GM23338 (cell line): Measurements from ENCODE around the gene MKI67. TPM values are rescaled to one million over a fixed set of nuclear protein-coding genes. Genes with fewer than 3 reads are reported as not detected.
A peak's percentile ranks its signal among the peaks of the same experiment; 100 is the strongest.

Experiments used
- ATAC-seq: fragments of 200-7000 bp; cut with Tn5 transposase; 3 replicates; pipeline ENCODE4 v1.9.1; 2020
- DNase-seq: peaks from one replicate; pipeline ENCODE4 v3.0.0-alpha.2; 2015; ENCODE audit warnings: low spot score
- H2AFZ ChIP-seq: fragments of 200-600 bp; sonication (generic); 2 replicates; pipeline ENCODE4 v1.8.0; 2016; ENCODE audit warnings: antibody characterized with exemption, mild to moderate bottlenecking, moderate library complexity
- H3F3A ChIP-seq: fragments of 200-600 bp; sonication (generic); replicated peaks from 2 replicates; pipeline ENCODE4 v1.8.0; 2017; ENCODE audit warnings: antibody characterized with exemption, mixed run types, low read depth
- H3K27ac ChIP-seq: fragments of 200-600 bp; sonication (generic); 2 replicates; pipeline ENCODE4 v1.6.1; 2016; ENCODE audit warnings: low read depth
- H3K27me3 ChIP-seq: fragments of 200-600 bp; sonication (generic); 2 replicates; pipeline ENCODE4 v1.8.0; 2016; ENCODE audit warnings: mild to moderate bottlenecking, mixed run types, moderate library complexity; ENCODE audit not compliant: insufficient read depth
- H3K36me3 ChIP-seq: fragments of 200-600 bp; sonication (generic); 2 replicates; pipeline ENCODE4 v1.8.0; 2016; ENCODE audit warnings: mild to moderate bottlenecking; ENCODE audit not compliant: insufficient read depth
- H3K4me1 ChIP-seq: fragments of 200-600 bp; sonication (generic); 2 replicates; pipeline ENCODE4 v1.8.0; 2016; ENCODE audit warnings: mild to moderate bottlenecking, moderate library complexity; ENCODE audit not compliant: insufficient read depth
- H3K4me2 ChIP-seq: fragments of 200-600 bp; sonication (generic); 2 replicates; pipeline ENCODE4 v1.7.1; 2017; ENCODE audit warnings: mixed run types
- H3K4me3 ChIP-seq: fragments of 200-600 bp; sonication (generic); 2 replicates; pipeline ENCODE4 v1.6.1; 2016; ENCODE audit warnings: mixed run types
- H3K79me2 ChIP-seq: fragments of 200-600 bp; sonication (generic); replicated peaks from 2 replicates; pipeline ENCODE4 v1.8.0; 2017; ENCODE audit warnings: mild to moderate bottlenecking; ENCODE audit not compliant: insufficient read depth
- H3K9me2 ChIP-seq: fragments of 200-600 bp; sonication (generic); 2 replicates; pipeline ENCODE4 v1.8.0; 2017; ENCODE audit not compliant: insufficient read depth
- H4K20me1 ChIP-seq: fragments of 200-600 bp; sonication (generic); replicated peaks from 2 replicates; pipeline ENCODE4 v1.8.0; 2017; ENCODE audit warnings: mild to moderate bottlenecking; ENCODE audit not compliant: insufficient read depth
- H3K27ac Mint-ChIP-seq: 2 replicates; pipeline ENCODE4 v1.8.0; 2020; ENCODE audit warnings: inconsistent platforms, mild to moderate bottlenecking, moderate library complexity, mixed read lengths
- H3K27me3 Mint-ChIP-seq: 3 replicates; pipeline ENCODE4 v1.8.0; 2022; ENCODE audit warnings: low read depth, mild to moderate bottlenecking, moderate library complexity, mixed read lengths, inconsistent platforms; ENCODE audit not compliant: insufficient read depth, poor library complexity
- H3K36me3 Mint-ChIP-seq: 3 replicates; pipeline ENCODE4 v1.8.0; 2021; ENCODE audit warnings: low read depth, mild to moderate bottlenecking, inconsistent platforms, moderate library complexity, mixed read lengths
- H3K4me1 Mint-ChIP-seq: 3 replicates; pipeline ENCODE4 v1.8.0; 2020; ENCODE audit warnings: mild to moderate bottlenecking, inconsistent platforms, mixed read lengths
- H3K4me3 Mint-ChIP-seq: 3 replicates; pipeline ENCODE4 v1.8.0; 2021; ENCODE audit warnings: moderate library complexity, mild to moderate bottlenecking, inconsistent platforms, mixed read lengths
- H3K9me3 Mint-ChIP-seq: 3 replicates; pipeline ENCODE4 v1.8.0; 2020; ENCODE audit warnings: moderate library complexity, mild to moderate bottlenecking, inconsistent platforms, mixed read lengths
- CREB1 ChIP-seq: fragments of 250-450 bp; sonication (Bioruptor Pico); IDR thresholded peaks from 2 replicates; pipeline ENCODE4 v1.5.0; 2020; ENCODE audit warnings: low read depth, mild to moderate bottlenecking, moderate library complexity
- EZH2 ChIP-seq: fragments of 200-600 bp; sonication (generic); IDR thresholded peaks from one replicate; pipeline ENCODE4 v1.8.0; 2017; ENCODE audit warnings: antibody characterized with exemption, mild to moderate bottlenecking, low read depth; ENCODE audit not compliant: unreplicated experiment
- EZH2phosphoT487 ChIP-seq: fragments of 200-600 bp; sonication (generic); IDR thresholded peaks from one replicate; pipeline ENCODE4 v1.8.1; 2018; ENCODE audit warnings: antibody characterized with exemption; ENCODE audit not compliant: unreplicated experiment
- NANOG ChIP-seq: IDR thresholded peaks from 2 replicates; pipeline ENCODE4 v1.6.1; 2016; ENCODE audit warnings: antibody characterized with exemption, borderline replicate concordance
- POLR2AphosphoS5 ChIP-seq: IDR thresholded peaks from 2 replicates; pipeline ENCODE4 v1.6.1; 2016; ENCODE audit warnings: antibody characterized with exemption, low read depth
- polyA plus RNA-seq: library from polyadenylated mRNA; unstranded; fragments of >200 nt; fragmentation: Nextera tagmentation; extraction: Ambion mirVana; gene quantifications from 2 replicates; pipeline ENCODE4 v1.2.1, GENCODE V29; 2016
- total RNA-seq: library from RNA; depleted of rRNA; stranded (reverse); fragments of >200 nt; shearing (Covaris generic); gene quantifications from 2 replicates; pipeline ENCODE4 v1.2.3, GENCODE V29; 2014
- TF ChIP-seq, protein P1 (sequence below): fragments of 250-450 bp; sonication (Bioruptor Pico); IDR thresholded peaks from 2 replicates; pipeline ENCODE4 v1.5.0; 2020; ENCODE audit warnings: mild to moderate bottlenecking, moderate library complexity
- TF ChIP-seq, protein P2 (sequence below), 2 experiments: fragments of 200-600 bp in 1 of 2; sonication (generic) in 1 of 2; conservative IDR thresholded peaks; 2 replicates each; pipeline versions ENCODE4 v1.5.1 to v1.6.1; 2016 to 2017; ENCODE audit warnings: antibody characterized with exemption in 2 of 2, low read depth in 2 of 2, mild to moderate bottlenecking in 2 of 2, moderate library complexity in 1 of 2

Gene MKI67
- total and polyA plus RNA-seq, 2 experiments from 2014 or later = 58.0 to 103 TPM

DNA sequence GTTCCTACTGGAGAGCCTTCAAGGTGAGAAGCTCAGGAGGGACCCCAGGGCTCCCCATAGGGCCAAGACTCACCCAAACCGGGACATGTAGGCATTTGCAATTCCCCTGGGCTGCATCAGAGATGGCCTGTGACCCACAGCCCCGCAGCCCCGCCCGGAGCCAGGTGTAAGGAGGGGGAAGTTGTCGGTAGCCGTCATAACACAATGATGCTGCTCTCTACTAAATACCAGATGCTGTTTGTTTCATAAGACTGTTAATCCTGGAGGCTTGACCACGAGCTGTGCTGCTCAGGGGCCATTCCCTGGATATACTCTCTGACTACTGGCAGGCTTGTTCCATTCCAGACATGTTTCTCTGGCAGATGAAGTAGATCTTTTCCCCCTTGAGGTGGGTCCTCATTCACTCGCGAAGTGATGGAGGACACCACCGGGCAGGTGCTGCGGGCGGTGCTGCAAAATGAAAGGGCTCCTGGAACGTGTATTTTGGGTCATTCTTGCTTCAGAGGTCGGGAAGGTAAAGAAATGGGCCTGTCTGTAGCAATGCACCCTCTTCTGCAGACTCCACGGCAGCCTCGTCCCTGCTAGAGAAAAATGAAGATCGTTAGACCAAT is 61.1 kb downstream of the MKI67 start (continued):
- TF ChIP-seq, protein P1, sequence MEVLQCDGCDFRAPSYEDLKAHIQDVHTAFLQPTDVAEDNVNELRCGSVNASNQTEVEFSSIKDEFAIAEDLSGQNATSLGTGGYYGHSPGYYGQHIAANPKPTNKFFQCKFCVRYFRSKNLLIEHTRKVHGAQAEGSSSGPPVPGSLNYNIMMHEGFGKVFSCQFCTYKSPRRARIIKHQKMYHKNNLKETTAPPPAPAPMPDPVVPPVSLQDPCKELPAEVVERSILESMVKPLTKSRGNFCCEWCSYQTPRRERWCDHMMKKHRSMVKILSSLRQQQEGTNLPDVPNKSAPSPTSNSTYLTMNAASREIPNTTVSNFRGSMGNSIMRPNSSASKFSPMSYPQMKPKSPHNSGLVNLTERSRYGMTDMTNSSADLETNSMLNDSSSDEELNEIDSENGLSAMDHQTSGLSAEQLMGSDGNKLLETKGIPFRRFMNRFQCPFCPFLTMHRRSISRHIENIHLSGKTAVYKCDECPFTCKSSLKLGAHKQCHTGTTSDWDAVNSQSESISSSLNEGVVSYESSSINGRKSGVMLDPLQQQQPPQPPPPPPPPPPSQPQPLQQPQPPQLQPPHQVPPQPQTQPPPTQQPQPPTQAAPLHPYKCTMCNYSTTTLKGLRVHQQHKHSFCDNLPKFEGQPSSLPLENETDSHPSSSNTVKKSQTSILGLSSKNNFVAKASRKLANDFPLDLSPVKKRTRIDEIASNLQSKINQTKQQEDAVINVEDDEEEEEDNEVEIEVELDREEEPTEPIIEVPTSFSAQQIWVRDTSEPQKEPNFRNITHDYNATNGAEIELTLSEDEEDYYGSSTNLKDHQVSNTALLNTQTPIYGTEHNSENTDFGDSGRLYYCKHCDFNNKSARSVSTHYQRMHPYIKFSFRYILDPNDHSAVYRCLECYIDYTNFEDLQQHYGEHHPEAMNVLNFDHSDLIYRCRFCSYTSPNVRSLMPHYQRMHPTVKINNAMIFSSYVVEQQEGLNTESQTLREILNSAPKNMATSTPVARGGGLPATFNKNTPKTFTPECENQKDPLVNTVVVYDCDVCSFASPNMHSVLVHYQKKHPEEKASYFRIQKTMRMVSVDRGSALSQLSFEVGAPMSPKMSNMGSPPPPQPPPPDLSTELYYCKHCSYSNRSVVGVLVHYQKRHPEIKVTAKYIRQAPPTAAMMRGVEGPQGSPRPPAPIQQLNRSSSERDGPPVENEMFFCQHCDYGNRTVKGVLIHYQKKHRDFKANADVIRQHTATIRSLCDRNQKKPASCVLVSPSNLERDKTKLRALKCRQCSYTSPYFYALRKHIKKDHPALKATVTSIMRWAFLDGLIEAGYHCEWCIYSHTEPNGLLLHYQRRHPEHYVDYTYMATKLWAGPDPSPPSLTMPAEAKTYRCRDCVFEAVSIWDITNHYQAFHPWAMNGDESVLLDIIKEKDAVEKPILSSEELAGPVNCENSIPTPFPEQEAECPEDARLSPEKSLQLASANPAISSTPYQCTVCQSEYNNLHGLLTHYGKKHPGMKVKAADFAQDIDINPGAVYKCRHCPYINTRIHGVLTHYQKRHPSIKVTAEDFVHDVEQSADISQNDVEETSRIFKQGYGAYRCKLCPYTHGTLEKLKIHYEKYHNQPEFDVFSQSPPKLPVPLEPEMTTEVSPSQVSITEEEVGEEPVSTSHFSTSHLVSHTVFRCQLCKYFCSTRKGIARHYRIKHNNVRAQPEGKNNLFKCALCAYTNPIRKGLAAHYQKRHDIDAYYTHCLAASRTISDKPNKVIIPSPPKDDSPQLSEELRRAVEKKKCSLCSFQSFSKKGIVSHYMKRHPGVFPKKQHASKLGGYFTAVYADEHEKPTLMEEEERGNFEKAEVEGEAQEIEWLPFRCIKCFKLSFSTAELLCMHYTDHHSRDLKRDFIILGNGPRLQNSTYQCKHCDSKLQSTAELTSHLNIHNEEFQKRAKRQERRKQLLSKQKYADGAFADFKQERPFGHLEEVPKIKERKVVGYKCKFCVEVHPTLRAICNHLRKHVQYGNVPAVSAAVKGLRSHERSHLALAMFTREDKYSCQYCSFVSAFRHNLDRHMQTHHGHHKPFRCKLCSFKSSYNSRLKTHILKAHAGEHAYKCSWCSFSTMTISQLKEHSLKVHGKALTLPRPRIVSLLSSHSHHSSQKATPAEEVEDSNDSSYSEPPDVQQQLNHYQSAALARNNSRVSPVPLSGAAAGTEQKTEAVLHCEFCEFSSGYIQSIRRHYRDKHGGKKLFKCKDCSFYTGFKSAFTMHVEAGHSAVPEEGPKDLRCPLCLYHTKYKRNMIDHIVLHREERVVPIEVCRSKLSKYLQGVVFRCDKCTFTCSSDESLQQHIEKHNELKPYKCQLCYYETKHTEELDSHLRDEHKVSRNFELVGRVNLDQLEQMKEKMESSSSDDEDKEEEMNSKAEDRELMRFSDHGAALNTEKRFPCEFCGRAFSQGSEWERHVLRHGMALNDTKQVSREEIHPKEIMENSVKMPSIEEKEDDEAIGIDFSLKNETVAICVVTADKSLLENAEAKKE (CRISPR knock-in tag) = no peak
- no peak for TF ChIP-seq CREB1 (CRISPR knock-in tag)

DNA sequence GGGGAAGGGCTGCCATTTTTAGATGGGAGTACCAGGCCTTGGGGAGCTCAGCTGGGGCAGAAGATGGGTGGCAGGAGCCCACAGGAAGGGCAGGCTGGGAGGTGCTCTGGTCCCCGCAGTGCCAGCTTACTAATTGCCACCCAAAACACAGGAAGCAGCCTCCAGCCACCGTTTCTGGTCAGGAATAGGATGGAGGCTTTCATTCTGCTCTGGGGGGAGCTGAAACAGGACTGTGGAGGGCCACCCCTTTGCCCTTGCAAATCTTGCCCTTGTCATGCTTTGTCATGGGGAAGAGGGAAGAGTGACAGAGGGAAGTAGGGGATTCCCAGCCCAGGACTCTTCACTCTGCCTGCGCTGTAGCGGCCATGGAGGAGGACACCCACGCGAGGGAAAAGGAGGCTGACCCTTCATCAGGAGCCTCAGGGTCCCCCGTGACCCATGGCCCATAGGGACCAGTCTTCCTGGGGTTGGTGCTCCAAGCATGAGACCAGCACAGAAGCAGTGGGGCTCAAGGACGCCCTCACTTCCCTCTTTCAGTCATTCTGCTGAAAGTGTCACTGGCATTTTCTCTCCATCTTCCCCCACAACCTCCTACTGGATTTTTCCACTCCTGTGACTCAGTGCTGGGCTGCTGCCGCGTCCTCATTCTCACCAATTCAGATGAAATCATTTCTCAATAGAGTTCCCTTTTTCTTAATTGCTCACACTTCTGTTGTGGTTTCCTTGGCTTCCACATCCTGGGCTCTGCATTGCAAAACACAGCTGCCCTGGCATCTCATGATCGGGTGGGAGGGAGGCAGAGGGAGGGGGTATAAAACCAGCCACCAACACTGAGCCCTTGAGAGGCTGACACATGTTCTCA is 61.9 kb downstream of the MKI67 start:
- Histone ChIP-seq H3K4me2 (no peak overlapping the region), H3K36me3 (no peaks in the 10 kb centered on the region), H2AFZ (no peak overlapping the region), H4K20me1 (no peaks in the 10 kb centered on the region), H3K27me3 (no peaks in the 10 kb centered on the region), H3K9me2 (no peaks in the 10 kb centered on the region), H3K79me2 (no peaks in the 10 kb centered on the region), H3K27ac (no peak overlapping the region), H3K4me3 (no peak overlapping the region), H3K4me1 (peaks cover 15% of the 10 kb centered on the region), H3F3A (no peaks in the 10 kb centered on the region)
- Mint-ChIP-seq H3K27me3 (peaks cover 14% of the 10 kb centered on the region), H3K9me3 (no peaks in the 10 kb centered on the region), H3K36me3 (peaks cover 5% of the 10 kb centered on the region; the same call in 1 of the 3 replicates), H3K4me3 (no peak overlapping the region), H3K4me1 (peaks cover 31% of the 10 kb centered on the region), H3K27ac (0 out of 2 replicates have a peak overlapping the region, but pooled peaks have one; percentile 12)
- DNase-seq (no peak), ATAC-seq (no peak)
- TF ChIP-seq CREB1 (CRISPR knock-in tag) = no peak
- TF ChIP-seq, protein P2, sequence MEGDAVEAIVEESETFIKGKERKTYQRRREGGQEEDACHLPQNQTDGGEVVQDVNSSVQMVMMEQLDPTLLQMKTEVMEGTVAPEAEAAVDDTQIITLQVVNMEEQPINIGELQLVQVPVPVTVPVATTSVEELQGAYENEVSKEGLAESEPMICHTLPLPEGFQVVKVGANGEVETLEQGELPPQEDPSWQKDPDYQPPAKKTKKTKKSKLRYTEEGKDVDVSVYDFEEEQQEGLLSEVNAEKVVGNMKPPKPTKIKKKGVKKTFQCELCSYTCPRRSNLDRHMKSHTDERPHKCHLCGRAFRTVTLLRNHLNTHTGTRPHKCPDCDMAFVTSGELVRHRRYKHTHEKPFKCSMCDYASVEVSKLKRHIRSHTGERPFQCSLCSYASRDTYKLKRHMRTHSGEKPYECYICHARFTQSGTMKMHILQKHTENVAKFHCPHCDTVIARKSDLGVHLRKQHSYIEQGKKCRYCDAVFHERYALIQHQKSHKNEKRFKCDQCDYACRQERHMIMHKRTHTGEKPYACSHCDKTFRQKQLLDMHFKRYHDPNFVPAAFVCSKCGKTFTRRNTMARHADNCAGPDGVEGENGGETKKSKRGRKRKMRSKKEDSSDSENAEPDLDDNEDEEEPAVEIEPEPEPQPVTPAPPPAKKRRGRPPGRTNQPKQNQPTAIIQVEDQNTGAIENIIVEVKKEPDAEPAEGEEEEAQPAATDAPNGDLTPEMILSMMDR (conservative IDR thresholded peaks at IDR 0.05; ENCODE audit: low read depth in 2 of 2) = no peak
- no peak for TF ChIP-seq EZH2
- no peak for TF ChIP-seq POLR2AphosphoS5
- TF ChIP-seq NANOG = no peak
- TF ChIP-seq EZH2phosphoT487 = no peak
